T-helper 9 cell (primary cell): ENCODE results near the gene ARMC9.
"Not testable (repeated sequence)": the region's sequence is repeated elsewhere in the genome, so short reads cannot be mapped to it uniquely, and the experiment has no call there.

Experiments
- DNase-seq: peaks from one replicate; pipeline ENCODE4 v3.0.0-alpha.2; 2020

Gene ARMC9

DNA sequence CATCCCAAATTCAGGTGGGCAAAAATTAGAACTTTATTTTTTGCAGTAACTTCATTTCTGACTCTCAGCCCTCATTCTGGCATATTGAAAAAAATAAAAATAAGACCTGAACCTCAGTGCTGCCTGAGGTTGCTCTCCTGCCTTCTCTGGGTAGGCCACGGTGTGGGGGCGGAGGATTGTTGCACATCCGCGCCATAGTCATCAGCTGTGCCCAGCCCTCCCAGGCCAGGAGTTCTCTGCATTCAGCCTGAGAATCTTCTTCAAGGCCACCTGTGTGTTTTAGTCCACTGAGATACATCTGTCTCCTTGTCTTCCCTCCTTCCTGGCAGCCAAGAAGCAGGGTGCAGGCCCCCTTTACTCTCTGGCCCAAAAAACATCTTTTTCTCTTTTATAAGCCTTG is 94.7 kb downstream of the ARMC9 start:
- no peak for DNase-seq

DNA sequence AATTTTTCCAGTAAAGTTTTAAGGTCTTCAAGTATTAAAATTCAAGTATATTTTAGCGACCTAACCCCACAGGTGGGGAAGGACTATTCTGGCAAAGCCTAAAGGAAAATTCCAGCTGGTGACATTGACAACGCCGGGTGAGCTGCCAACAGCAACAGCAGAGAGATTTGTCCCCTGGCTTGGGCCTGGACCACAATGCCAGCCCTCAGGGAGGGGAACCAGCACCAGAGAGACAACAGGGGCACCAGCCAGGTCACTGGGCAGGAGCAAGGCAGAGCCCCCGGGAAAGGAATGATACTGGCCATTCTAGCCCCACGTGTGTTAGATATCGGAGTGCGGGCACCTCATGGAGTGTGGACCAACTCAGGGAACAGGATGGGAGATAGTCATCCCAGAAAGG is 95.7 kb downstream of the ARMC9 start:
- no peak for DNase-seq

DNA sequence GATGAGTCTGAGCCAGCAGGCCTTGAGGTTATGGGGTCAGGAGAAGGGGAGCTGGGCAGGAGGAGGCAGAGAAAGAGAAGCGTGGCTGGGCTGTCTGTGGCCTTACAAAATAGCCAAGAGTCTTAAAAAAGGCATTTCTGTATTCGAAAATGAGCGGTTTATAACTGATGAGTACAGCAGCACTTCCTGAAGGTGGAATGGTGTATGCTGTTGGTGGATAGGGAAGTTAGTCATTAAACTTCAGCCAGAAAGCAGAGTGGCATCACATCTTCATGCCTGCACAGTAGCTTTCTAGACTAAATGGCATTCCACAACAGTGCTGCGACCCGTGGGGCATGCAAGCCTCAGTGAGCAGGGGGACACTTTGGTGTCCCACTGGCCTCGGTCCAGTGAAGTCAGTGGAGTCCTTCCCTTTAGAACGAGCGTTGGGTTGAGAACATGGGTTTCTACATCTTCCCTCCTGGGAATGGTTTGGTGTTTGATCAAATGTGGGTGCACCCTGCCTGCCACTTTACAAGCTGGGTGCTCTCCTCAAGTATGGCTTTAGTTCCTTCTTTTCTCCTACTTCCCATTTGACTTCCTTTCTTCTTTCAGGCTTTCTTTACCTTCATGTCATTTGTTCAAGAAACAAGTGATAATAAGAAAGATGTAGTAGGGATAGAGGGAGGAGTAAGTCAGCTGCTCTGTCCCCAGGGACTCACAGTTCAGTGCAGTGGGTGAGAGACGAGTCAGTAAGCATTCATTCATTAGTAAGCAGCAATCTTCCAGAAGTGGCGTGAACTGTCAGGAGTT is 96.3 kb downstream of the ARMC9 start:
- no peak for DNase-seq

- no peak for DNase-seq
Observed at GRCh38 chr2:231295363-231295655, 96.9 kb downstream of the ARMC9 start.

GRCh38 chr2:231296401-231296974 is 98.1 kb downstream of the ARMC9 start:
- no peak for DNase-seq

DNA sequence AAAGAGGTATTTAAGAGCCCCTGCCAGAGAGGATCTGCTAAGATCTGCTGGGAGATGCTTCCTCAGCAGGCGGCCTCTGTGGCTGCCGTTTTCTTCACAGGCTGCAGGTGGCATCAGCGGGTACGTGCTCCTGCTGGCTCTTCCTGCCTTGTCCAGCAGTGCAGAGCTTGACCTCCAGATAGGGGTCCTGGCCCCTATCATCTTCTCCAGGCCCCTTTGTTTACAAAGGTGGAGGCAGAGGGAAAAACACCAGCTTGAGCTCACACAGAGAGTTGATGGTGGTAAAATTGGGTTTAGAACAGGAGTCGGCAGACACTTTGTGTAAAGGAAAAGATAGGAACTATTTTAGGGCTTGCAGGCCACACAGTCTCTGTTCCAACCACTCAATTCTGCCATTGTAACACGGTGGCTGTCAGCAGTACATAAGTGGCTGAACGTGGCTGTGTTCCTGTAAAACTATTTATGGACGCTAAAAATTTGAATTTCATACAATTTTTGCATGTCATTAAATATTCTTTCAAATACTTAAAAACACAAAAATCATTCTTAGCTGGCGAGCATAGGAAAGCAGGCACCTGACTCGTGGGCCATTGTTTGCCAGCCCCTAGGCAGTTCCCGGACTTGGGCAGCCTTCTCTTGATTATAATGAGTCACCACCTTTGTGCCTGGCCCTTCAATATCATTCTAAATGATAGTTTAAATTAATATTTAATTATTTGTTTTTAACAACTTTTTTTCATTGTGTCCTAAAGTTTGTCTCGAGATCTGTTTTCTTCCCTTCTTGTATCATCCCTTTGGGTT is 98.9 kb downstream of the ARMC9 start:
- no peak for DNase-seq

DNA sequence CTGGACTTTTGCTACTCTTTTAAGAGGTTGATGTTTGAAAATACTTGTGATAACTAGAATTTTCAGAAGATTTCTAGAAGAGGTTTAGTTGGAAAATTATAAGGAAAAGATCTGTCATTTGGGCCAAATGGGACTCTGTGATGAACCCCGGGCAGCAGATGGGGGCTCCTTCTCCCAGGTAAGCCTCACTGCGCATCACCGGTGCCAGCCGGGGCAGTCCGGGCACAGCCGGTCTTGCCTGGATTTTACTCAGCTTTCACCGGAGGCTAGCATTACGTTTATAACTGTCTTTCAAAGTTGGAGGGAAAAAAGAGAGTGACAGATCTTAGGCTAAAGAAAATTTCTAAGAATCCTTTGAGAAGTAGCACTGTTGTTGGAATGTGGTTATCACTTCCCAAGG is 99.7 kb downstream of the ARMC9 start:
- DNase-seq, result no peak

- DNase-seq, result no peak
Observed at GRCh38 chr2:231299267-231299666, 100.8 kb downstream of the ARMC9 start.

DNA sequence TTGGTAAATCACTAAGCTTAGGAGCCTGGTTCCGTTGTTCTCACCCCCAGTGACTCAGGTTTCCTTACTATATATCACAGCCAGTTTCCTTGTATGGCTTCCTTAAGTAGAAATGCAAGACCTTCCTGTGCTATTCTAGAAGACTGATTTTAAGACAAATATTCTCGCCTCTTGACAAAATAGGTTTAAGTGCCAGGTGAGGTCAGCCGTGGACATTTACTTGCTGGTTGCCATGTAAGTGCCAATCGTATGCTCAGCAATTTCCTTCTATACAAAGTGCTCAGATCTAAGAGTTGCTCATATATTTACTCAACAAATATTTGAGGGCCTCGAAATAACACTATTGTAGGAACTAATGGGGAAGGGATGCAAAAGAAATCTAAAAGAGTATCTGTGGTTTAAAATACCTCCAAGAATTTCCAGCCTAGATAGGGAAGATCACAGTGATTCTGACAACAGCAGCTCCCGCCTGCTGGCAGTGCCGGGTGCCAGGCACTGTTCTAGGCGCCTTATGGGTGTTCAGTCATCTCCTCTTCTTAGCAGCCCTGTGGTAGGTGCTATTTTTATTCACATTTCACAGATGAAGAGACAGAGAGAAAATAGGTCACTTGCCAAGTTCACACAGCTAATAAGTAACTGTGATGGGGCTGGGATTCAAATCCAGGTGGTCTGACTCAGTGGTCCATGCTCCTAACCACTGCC is 101.7 kb downstream of the ARMC9 start:
- DNase-seq, result no peak

DNA sequence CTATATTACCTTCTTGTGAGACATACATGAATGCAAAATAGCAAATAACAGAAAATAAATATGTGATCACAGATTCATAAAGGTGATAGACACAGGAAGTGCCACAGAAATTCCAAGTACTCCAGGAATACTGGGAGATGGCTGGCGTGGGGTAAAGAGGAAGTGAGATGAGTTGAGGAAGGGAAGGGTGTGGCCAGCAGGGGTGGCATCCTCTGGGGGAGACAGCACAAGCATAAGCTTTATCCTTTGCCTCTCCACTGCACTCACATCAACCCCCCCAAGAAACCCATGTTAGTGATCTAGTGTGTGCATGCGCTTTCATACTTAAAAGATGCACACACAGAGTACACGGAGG is 102.3 kb downstream of the ARMC9 start:
- no peak for DNase-seq

GRCh38 chr2:231304259-231304658 is 105.8 kb downstream of the ARMC9 start:
- DNase-seq, result not testable (repeated sequence)

DNA sequence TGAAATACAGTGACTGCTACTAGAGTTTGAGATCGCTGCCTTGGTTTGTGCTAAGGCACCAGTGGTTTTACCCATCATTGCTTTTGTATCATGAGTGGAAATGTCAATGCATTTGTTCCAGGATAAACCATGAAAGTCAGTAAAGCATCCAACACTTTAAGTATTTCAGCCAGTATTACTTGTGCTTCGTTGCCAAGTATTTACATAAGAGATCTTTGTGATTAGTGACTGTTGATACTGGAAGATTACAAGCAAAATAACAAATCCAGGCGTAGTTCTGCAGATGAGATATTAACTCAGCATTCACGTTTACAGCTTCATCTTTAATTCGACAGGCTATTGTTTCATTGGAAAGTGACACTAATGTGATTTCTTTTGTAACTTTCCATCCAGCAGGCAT is 106.8 kb downstream of the ARMC9 start:
- DNase-seq, result no peak

GRCh38 chr2:231306791-231307393 is 108.5 kb downstream of the ARMC9 start:
- DNase-seq, result no peak

- DNase-seq, result no peak
Observed at GRCh38 chr2:231308219-231308618, 109.8 kb downstream of the ARMC9 start.

- DNase-seq, result no peak
Observed at GRCh38 chr2:231308631-231309428, 110.4 kb downstream of the ARMC9 start.

DNA sequence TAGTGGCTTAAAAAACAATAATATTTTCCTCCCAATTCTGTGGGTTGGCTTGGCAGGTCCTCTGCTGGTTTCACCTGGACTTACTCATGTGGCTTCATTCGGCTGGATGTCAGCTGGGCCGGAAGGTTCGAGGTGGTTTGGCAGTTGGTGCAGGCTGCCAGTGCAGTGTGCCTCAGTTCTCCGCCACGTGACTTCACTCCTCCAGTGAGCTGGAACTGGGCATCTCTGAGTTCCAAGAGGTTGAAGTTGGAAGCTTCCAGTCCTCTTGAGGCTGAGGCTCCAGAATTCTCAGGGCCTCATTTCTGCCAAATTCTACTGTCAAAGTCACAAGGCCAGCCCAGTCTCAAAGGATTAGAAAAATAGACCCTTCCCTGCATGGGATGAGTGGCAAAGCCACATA is 113.6 kb downstream of the ARMC9 start:
- DNase-seq, result no peak

DNA sequence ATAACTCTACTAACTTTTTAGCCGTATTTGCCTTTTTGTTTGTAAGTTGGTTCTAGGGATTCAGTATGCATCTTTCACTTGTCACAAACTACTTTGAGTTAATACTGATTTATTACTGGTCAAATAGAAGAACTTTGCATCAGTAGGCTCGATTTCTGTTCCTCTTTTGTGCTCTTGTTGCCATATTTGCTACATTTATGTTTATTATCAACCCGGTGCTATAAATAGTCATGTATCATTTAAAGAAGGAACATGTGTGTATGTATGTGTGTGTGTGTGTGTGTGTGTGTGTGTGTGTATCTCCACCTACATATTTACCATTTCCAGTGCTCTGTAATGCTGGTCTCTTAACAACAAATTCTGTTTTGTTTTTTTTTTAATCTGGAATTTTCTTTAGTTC is 117.5 kb downstream of the ARMC9 start:
- DNase-seq, result no peak

DNA sequence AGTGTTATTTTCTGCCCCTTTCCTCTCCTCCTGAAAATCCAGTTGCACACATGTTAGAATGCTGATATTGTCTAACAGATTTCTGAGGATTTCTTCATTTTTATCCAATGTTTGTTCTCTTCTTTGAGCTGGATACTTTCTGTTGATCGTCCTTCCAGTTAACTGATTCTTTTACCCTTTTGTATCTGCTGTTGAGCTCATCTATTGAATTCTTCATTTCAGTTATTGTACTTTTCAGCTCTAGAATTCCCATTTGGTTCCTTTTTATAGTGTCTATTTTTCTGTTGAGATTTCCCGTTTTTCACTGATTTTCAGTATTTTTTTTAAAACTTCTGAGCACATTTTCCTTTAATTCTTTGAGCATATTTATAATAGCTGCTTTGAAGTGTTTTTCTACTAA is 119.1 kb downstream of the ARMC9 start:
- DNase-seq, result no peak

GRCh38 chr2:231318436-231318835 is 120.0 kb downstream of the ARMC9 start:
- no peak for DNase-seq

GRCh38 chr2:231318954-231319353 is 120.5 kb downstream of the ARMC9 start:
- DNase-seq, result no peak

DNA sequence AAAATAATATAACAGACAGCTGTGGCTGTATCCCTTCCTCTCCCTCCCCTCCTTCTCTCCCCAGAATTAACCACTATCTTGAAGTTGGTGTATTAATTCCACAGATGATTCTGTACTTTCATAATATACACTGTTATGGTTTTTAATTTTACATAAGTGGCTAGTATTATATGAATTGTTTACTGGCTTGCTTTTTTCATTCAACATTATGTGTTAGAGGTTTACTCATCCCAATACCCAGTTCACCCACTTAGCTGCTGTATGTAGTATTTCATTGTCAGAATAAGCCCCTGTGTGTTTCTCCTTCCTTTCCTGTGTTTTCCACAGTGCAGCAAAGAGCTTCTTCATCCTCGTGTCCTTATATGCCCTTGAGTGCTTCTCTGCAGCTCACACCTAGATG is 121.4 kb downstream of the ARMC9 start:
- DNase-seq, result no peak

- no peak for DNase-seq
Observed at GRCh38 chr2:231321021-231321420, 122.6 kb downstream of the ARMC9 start.
